H1 (cell line): ENCODE data around the gene TRAF3.

Source experiments
- EZH2 ChIP-seq: fragments of 200-600 bp; sonication (generic); IDR thresholded peaks from 2 replicates; pipeline ENCODE4 v1.7.1; 2012; ENCODE audit warnings: low read depth, mild to moderate bottlenecking, moderate library complexity, low read length, inconsistent platforms; ENCODE audit not compliant: severe bottlenecking
- RNF2 ChIP-seq: fragments of 200-900, 300-1000 bp; sonication (generic); IDR thresholded peaks from 2 replicates; pipeline ENCODE4 v1.7.1; 2016; ENCODE audit warnings: borderline replicate concordance, low read depth, mild to moderate bottlenecking, antibody characterized with exemption, low read length; ENCODE audit not compliant: poor library complexity, severe bottlenecking; ENCODE audit errors: missing control alignments
- SAP30 ChIP-seq: fragments of 300-600 bp; sonication (generic); IDR thresholded peaks from 2 replicates; pipeline ENCODE4 v1.7.1; 2012; ENCODE audit warnings: low read length, moderate library complexity, mild to moderate bottlenecking, inconsistent platforms; ENCODE audit not compliant: insufficient read depth, insufficient replicate concordance

- TF ChIP-seq SAP30 = no peak
- TF ChIP-seq RNF2 = no peak
- no peak for TF ChIP-seq EZH2
Observed at GRCh38 chr14:102849526-102850379, 72.5 kb downstream of the TRAF3 start.
